Stomach (tissue), 4 donors: ENCODE results near the gene GSG1L.

Experiments used
- CTCF ChIP-seq, 7 experiments: fragments of 450-650 bp in 4 of 7; fragments of 200-600 bp in 3 of 7; sonication (generic) in 3 of 7; IDR thresholded peaks; one replicate each; pipeline ENCODE4 v1.5.1; 2016 to 2019; ENCODE audit warnings: antibody characterized with exemption in 7 of 7, control low read depth in 2 of 7, mild to moderate bottlenecking in 1 of 7
- POLR2A ChIP-seq, 4 donors: fragments of 450-650 bp; IDR thresholded peaks; one replicate each; pipeline ENCODE4 v1.6.1; 2016; ENCODE audit warnings: antibody characterized with exemption in 4 of 4, control low read depth in 2 of 4, mild to moderate bottlenecking in 1 of 4, moderate library complexity in 1 of 4

GRCh38 chr16:27901956-27902355, 161.6 kb downstream of the GSG1L start:
- TF ChIP-seq POLR2A (IDR thresholded peaks at IDR 0.05) (no peak), CTCF (IDR thresholded peaks at IDR 0.05) (no peak)
